ENCODE data around the gene IGFLR1. TPM values are rescaled to one million over a fixed set of nuclear protein-coding genes. Genes with fewer than 3 reads are reported as not detected.

The IGFLR1 gene
- total and polyA plus RNA-seq, 2 of the 4 experiments (the other 2 are of a cell fraction) = 0.72 to 2.7 TPM

GRCh38 chr19:35702223-35703012 is 39.8 kb downstream of the IGFLR1 start (continued):
- TF ChIP-seq RFX5 (IDR thresholded peaks at IDR 0.05; ENCODE audit: low read depth, low read length) (no peak), SMC3 (IDR thresholded peaks at IDR 0.05; ENCODE audit: low read depth, low read length) (no peak)

DNA sequence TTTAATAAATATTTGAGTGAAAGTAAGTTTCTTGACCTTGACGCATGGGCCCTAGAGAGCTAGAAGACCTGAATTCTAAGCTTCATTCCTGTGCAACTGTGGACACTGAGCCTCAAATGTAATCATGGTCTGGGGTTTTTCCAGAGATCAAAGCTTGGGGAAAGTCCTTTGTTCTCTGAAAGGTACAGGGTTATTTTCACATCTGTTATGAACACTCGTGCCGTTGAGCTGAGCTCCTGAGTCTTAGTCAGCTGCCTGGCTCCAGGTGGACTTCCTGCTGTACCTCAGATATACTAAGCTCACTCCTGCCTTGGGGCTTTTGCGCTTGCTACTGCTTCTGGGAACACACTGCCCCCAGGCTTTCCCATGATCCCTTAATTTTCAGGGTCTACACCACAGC is 45.4 kb downstream of the IGFLR1 start:
- H3K9me3 ChIP-seq (ENCODE audit: control insufficient read depth, insufficient read depth, low read length) = no peaks in the 10 kb centered on the region
- H3K27me3 ChIP-seq (ENCODE audit: control insufficient read depth, insufficient read depth, low read length) = peaks cover 2% of the 10 kb centered on the region; the same call in 1 of the 2 replicates
- H3K18ac ChIP-seq (ENCODE audit: low read depth, low read length) = no peak overlapping the region
- H3K27ac ChIP-seq (ENCODE audit: insufficient read depth, low read length) = no peak overlapping the region
- no peak overlapping the region for H3K4ac ChIP-seq (ENCODE audit: low read depth, low read length)
- H3K4me1 ChIP-seq (ENCODE audit: control insufficient read depth, insufficient read depth, low read length) = no peaks in the 10 kb centered on the region
- no peak for ATAC-seq (ENCODE audit: low read depth)
- H3K56ac ChIP-seq (ENCODE audit: extremely low read depth, insufficient read depth, low read length) = no peak overlapping the region
- H4K91ac ChIP-seq (ENCODE audit: insufficient read depth, low read depth, low read length) = no peak overlapping the region
- POLR2A ChIA-PET (ENCODE audit: unreplicated experiment) = no interaction called here
- intact Hi-C loops (cut with micrococcal nuclease) = no loop called here
- no peak overlapping the region for H2BK5ac ChIP-seq (ENCODE audit: low read depth, low read length, poor library complexity, severe bottlenecking)
- dilution Hi-C loops (cut with HindIII; ENCODE audit: low sequenced_read_pairs, unreplicated experiment) = no loop called here
- no peak overlapping the region for H3K4me2 ChIP-seq (ENCODE audit: low read depth, low read length)
- CTCF ChIA-PET = no interaction called here
- no peaks in the 10 kb centered on the region for H4K20me1 ChIP-seq (ENCODE audit: insufficient read depth, low read length)
- no peak overlapping the region for H3K23ac ChIP-seq (ENCODE audit: low read depth, low read length)
- H4K5ac ChIP-seq (ENCODE audit: low read depth, low read length) = no peak overlapping the region
- no peak overlapping the region for H2AFZ ChIP-seq (replicated peaks; ENCODE audit: low read length, poor library complexity)
- H3K9ac ChIP-seq (ENCODE audit: low read depth, low read length) = no peak overlapping the region
- H3K79me1 ChIP-seq (ENCODE audit: low read depth in 1 of 2, low read length in 2 of 2) = no peaks in the 10 kb centered on the region
- H2BK20ac ChIP-seq (ENCODE audit: low read depth, low read length) = no peak overlapping the region
- TF ChIP-seq CEBPB (IDR thresholded peaks at IDR 0.05; ENCODE audit: low read depth, low read length) = no peak
- TF ChIP-seq, protein P1, sequence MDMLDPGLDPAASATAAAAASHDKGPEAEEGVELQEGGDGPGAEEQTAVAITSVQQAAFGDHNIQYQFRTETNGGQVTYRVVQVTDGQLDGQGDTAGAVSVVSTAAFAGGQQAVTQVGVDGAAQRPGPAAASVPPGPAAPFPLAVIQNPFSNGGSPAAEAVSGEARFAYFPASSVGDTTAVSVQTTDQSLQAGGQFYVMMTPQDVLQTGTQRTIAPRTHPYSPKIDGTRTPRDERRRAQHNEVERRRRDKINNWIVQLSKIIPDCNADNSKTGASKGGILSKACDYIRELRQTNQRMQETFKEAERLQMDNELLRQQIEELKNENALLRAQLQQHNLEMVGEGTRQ (IDR thresholded peaks at IDR 0.05; ENCODE audit: low read depth, low read length) = no peak
- TF ChIP-seq NFE2L2 (IDR thresholded peaks at IDR 0.05; ENCODE audit: low read depth, low read length) = no peak
- TF ChIP-seq MAZ (IDR thresholded peaks at IDR 0.05; ENCODE audit: borderline replicate concordance, low read depth, low read length) = no peak
- no peak for TF ChIP-seq CHD1 (IDR thresholded peaks at IDR 0.05; ENCODE audit: low read depth, low read length)
- no peak for TF ChIP-seq SMC3 (IDR thresholded peaks at IDR 0.05; ENCODE audit: low read depth, low read length)
- TF ChIP-seq MXI1 (IDR thresholded peaks at IDR 0.05; ENCODE audit: borderline replicate concordance, low read depth, low read length) = no peak
- no peak for TF ChIP-seq POLR2A (IDR thresholded peaks at IDR 0.05; ENCODE audit: low read depth, low read length)
- TF ChIP-seq FOS (IDR thresholded peaks at IDR 0.05; ENCODE audit: low read depth, low read length) = no peak
- no peak for TF ChIP-seq RFX5 (IDR thresholded peaks at IDR 0.05; ENCODE audit: low read depth, low read length)
- TF ChIP-seq ELK1 (IDR thresholded peaks at IDR 0.05; ENCODE audit: borderline replicate concordance, low read depth, low read length) = no peak
- TF ChIP-seq RAD21 (IDR thresholded peaks at IDR 0.05; ENCODE audit: low read length) = no peak
- TF ChIP-seq MAFK (IDR thresholded peaks at IDR 0.05; ENCODE audit: low read depth, low read length) = no peak
- TF ChIP-seq BHLHE40 (IDR thresholded peaks at IDR 0.05; ENCODE audit: low read depth, low read length) = no peak
- no peak overlapping the region for H2AK5ac ChIP-seq (ENCODE audit: low read depth, low read length)
- no peak overlapping the region for H2BK120ac ChIP-seq (ENCODE audit: low read depth, low read length)
- no peak overlapping the region for H4K8ac ChIP-seq (ENCODE audit: low read depth in 2 of 2, low read length in 2 of 2)
- in situ Hi-C loops (cut with MboI; ENCODE audit: low sequenced_read_pairs) = no loop called here
- no peak overlapping the region for H2BK15ac ChIP-seq (ENCODE audit: low read depth, low read length)
- H3K4me3 ChIP-seq (ENCODE audit: insufficient read depth, low read depth, low read length) = no peak overlapping the region
- 82% methylated on average over 3 of the region's 4 CpGs; no CpG with 5 or more reads in 1 of the 2 experiments for WGBS, 2 experiments (ENCODE audit: extremely low coverage in 2 of 2, insufficient read length in 1 of 2)
- no peak overlapping the region for H3K14ac ChIP-seq (replicated peaks; ENCODE audit: low read depth, low read length)
- DNase-seq = no peak
- H2AK9ac ChIP-seq (replicated peaks; ENCODE audit: low read depth, low read length, poor library complexity) = no peak overlapping the region
- no peaks in the 10 kb centered on the region for H3K36me3 ChIP-seq (ENCODE audit: control insufficient read depth, insufficient read depth, low read length)
- BruUV-seq (replicated peaks) = no TSS peak
- H3K9me1 ChIP-seq (ENCODE audit: insufficient read depth, low read length) = no peaks in the 10 kb centered on the region
